ENCODE measurements around the gene EML6. TPM values are rescaled to one million over a fixed set of nuclear protein-coding genes. Genes with fewer than 3 reads are reported as not detected.

Gene EML6
- total and polyA plus RNA-seq, 2 of the 8 experiments (the other 6 are each of a cell fraction or from before 2014, with no cell fraction given) = 1.2 to 1.6 TPM

GRCh38 chr2:54723131-54723995, at the start of gene EML6 (continued):
- TF ChIP-seq CHD7 (IDR thresholded peaks at IDR 0.05; ENCODE audit: insufficient replicate concordance, low read length) (no peak), EZH2 (IDR thresholded peaks at IDR 0.05; ENCODE audit: low read depth, low read length, severe bottlenecking) (no peak), SIN3A (conservative IDR thresholded peaks at IDR 0.05 in 1 of 2, IDR thresholded peaks at IDR 0.05 in 1 of 2; ENCODE audit: low read depth in 1 of 2, low read length in 2 of 2) (peak; percentile 26 to 91; a peak in 2 of 4 replicates), TAF1 (IDR thresholded peaks at IDR 0.05; ENCODE audit: low read depth, low read length) (peak; percentile 39; the same call in 1 of the 2 replicates), CTBP2 (IDR thresholded peaks at IDR 0.05; ENCODE audit: borderline replicate concordance, insufficient read depth, insufficient read length, low read length) (no peak), CREB1 (IDR thresholded peaks at IDR 0.05) (peak; percentile 78)
- TF ChIP-seq, protein P1, sequence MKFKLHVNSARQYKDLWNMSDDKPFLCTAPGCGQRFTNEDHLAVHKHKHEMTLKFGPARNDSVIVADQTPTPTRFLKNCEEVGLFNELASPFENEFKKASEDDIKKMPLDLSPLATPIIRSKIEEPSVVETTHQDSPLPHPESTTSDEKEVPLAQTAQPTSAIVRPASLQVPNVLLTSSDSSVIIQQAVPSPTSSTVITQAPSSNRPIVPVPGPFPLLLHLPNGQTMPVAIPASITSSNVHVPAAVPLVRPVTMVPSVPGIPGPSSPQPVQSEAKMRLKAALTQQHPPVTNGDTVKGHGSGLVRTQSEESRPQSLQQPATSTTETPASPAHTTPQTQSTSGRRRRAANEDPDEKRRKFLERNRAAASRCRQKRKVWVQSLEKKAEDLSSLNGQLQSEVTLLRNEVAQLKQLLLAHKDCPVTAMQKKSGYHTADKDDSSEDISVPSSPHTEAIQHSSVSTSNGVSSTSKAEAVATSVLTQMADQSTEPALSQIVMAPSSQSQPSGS (IDR thresholded peaks at IDR 0.05; ENCODE audit: low read length) = no peak
